ENCODE data around the gene SNAPIN.

Gene SNAPIN

GRCh38 chr1:153658400-153659174, at the start of gene SNAPIN:
TSS of gene SNAPIN (plus strand) at chr1:153658703. CDS start at chr1:153658744, 41 bp downstream.
- ATAC-seq: peak; percentile 97 to 99

DNA sequence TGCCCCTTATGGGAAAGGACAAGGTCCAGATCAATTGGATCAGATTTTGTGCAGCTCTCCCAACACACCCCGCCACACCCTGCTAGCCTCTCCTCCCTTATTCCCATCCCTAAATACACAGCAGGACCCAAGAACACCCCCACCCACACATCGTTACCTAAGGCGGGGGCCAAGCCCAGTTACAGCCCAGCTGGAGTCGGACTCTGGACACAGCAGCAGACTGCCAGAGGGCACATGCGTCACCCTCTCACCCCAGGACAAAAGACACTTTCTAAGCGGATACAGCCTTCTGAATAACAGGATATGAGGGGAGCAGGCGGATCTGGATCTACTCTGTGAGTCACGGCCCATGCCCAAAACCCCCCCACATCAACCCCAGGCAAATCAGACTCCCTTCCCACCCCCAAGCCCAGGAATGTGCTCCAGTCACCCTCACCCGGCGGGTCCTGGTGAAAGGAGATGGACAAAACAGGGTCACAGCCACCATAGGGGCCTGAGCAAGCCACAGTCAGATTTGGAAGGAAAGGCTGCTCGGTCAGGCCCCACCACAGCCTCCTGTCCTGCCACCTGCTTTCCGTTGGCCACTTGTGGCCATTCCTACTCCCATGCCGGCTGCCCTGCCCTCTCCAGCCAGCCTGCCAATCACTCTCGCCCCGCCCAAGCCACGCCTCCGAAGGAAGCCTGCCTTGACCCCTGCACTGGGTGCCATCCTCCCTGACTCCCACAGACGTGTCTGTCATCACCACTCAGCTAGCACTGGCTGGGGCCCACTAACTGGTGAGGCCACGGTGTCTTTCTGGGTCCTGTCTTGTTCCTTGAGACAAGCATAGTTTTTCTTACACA, 49.5 kb upstream of the SNAPIN start:
- ATAC-seq: no peak

DNA sequence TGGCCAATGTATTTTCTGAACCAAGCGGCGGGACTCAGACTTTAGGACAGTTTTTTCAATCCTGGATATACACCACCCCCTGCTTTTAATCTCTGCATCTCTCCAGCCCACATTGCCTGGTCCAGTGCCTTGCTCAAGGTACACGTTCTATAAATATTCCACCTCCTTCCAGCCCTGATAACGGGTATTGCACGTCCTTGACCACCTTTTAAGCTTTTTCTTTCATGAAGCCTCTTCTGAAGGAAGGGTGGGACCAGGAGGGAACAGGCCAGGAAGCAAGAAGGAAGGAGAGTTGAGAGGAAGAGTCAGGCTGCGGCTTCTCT, 49.0 kb upstream of the SNAPIN start:
- no peak for ATAC-seq

GRCh38 chr1:153610334-153610733, 48.2 kb upstream of the SNAPIN start:
- no peak for ATAC-seq

DNA sequence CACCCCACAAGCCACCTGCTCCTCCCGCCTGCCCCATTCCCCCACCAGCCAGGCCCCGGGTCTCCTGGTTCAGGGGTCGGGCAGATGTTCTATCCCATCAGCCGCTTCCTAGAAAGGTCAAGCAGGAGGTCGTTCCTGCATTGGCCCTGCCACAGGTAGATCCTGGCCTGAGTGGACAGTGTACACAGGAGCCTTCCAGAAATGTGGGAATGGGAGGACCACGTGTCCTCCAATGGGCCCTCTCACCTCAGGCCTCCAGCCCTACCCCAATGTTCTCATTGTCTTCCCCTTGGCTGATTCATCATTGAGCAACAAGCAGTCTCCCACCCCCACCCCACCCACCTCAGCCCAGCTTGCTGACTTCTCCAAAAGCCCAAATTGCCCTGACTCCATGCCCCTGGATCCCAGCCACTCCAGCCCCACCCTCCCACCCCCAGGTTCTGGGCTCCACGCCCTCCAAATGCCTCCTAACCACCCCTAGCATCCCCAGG, 47.6 kb upstream of the SNAPIN start:
- ATAC-seq: no peak

DNA sequence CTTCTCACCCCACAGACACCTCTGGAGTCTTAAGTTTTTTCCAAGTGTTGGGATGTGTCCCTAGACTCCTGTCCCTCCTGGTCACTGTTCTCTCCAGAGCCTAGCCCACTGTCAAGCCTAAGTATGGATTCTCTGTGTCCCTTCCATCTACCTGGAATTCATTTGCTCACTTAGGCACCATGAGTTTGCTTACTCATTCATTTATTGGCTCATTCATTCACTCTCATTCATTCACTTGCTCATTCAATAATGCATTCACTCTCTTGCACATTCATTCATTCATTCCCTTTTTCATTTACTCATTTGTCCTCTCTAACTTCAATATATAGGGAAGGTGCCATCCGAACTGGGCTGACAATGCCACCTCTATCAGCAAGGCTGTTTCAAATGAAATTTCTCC, 47.1 kb upstream of the SNAPIN start:
- no peak for ATAC-seq

DNA sequence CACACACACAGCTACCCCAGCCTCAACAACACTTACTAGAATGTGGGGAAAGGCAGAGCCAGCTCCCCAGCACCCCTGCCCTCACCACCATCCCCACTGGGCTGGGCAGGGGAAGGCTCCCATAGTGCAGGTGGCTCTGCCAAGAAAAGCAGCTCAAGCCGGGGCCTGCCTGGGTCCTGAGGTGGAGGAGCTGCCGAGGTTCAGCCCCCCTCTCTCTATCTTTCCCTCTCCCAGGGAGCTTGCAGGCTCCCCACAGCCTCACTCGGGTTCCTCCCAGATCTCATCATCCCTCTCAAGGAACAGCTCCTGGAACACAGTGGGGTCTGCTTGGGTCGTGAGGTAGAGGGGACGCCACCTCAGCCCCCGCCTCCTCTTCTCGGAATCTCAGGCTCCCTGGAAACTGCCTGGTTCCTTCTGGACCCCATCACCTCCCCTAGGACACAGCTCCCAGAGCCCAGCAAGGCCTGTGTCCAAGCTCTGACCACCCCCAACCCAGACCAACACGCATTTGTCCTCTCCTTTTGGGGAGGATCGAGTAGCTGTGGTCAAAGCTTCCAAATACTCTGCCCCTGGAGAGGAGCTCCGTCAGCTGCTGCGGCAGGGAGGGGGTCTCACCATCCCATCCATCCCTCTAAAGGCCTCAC, 46.3 kb upstream of the SNAPIN start:
- no peak for ATAC-seq

- ATAC-seq: no peak
These were observed 45.7 kb upstream of the SNAPIN start, which contains the start of gene S100A16 for GRCh38 chr1:153612755-153613331. TSS of gene S100A16 (minus strand) at chr1:153613137. CDS start at chr1:153608151, 4,986 bp downstream.

- ATAC-seq: no peak
These were observed 45.1 kb upstream of the SNAPIN start for GRCh38 chr1:153613406-153613805.

DNA sequence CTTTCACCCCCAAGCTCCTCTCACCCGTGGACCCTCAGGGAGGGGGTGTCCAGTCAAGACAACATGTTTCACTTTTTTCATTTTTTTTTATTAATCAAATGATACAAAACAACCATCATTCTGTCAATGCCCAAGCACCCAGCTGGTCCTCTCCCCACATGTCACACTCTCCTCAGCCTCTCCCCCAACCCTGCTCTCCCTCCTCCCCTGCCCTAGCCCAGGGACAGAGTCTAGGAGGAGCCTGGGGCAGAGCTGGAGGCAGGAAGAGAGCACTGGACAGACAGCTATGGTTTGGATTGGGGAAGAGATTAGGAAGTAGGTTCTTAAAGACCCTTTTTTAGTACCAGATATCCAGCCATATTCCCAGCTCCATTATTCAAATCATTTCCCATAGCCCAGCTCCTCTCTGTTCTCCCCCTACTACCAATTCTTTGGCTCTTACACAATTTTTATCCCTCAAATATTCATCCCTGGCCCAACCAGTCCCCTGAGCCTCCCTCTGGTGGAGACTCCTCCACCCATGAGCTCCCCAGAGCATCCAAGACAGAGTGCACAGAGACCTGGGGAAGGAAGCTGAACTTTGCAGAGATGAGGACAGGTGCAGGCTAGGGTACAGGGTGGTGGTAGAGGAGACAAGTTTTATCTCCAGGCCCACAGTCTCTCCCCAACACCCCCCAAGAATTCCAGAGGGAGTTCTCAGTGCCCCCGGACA, 44.2 kb upstream of the SNAPIN start:
- no peak for ATAC-seq

DNA sequence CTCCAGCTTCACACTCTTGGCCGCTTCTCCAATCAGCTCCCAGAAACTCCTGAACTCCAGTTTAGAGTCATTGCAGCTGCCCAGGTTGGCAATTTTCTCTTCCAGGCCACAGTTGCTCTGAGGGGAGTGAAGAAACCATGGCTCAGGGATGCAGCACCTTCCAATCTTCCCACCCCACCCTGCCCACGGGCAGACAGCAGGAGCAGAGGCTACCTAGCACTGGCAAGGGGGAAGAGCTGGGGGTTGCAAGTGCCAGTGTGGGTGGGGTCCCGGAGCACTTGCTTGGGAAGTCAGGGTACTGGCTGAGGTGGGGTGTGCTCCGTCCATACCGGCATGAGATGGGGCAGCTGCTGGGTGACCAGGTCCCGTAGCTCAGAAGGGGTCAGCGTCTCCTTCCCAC, 43.6 kb upstream of the SNAPIN start:
- no peak for ATAC-seq

DNA sequence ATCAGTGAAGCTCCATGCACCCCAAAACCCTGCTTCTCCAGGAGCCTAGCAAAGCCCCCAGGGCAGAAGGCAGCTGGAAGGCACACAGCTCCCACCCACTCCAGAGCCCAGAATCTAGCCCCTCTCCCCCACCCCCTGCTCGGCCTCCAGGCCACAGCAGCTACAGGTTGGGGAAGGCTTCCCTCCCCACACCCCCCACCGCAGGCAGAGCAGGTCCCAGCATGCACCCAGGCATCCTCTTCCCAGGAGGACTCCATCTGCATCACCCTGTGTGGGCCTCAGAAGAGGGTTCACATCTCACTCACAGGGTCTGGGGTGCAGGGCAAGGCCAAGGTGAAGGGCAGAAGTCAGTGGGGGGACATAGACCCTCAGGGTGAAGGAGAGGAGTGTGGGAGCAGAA, 43.1 kb upstream of the SNAPIN start:
- ATAC-seq: no peak

DNA sequence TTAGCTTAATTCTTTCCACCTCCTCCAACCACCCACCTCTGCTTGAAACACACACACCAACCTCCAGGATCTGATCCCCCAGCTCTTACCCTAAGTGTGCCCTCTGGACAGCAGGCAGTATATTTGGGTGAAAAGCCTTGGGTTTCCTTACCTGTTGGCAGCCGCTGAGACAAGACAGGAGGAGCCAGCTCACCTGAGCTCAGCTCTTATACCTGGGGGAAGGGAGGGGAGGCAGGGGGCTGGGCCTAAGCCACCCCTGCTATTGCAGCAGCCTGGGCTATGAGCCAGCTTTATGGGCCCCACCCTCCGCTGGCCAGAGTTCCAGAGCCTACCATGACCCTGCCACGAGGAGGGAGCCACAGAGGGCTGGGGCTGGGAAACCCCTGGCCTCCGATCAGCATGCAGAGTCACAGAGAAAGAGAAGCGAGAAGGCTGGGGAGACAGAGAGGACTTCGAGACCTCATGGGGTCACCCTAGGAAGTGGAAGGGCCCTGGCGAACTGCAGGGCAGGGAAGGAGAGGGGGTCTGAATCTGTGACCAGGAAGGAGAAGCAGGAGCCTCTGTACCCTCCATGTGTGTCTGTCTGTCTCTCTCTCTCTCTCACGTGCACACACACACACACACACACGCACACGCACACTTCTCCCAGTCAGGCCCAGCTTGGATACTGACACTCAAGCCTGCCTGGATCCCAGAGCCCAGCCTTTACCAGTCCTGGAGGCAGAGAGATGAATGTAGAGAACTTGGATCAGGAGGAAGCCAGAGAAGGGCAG, 42.2 kb upstream of the SNAPIN start, which contains the start of gene S100A14:
TSS of gene S100A14 (minus strand) at position 182 of the 773 bp plus-strand sequence. CDS start 467 bp downstream, outside the sequence.
- ATAC-seq: no peak

DNA sequence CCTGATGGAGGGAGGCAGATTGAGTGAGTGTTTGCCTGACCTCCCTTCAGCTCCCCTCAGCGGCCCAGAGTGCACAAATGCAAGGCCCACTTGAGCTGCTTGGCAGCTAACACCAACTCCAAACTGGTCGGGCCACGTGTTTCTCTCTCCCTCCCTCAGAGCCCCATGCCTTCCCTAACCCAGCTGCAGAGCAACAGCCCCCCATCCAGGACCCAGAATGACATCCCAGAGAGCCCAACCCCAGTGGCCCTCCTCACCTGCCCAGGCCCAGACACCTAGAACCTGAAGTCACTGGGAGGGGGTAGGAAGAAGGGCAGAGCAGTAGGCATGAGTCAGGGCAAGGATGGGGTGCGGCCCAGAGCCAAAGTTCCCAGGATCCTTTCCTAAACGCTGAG, 41.6 kb upstream of the SNAPIN start:
- ATAC-seq: no peak

GRCh38 chr1:153617663-153618062, 40.8 kb upstream of the SNAPIN start:
- peak in 1 of 2 donors; percentile 91 for ATAC-seq

GRCh38 chr1:153619171-153619570, 39.3 kb upstream of the SNAPIN start:
- no peak for ATAC-seq

DNA sequence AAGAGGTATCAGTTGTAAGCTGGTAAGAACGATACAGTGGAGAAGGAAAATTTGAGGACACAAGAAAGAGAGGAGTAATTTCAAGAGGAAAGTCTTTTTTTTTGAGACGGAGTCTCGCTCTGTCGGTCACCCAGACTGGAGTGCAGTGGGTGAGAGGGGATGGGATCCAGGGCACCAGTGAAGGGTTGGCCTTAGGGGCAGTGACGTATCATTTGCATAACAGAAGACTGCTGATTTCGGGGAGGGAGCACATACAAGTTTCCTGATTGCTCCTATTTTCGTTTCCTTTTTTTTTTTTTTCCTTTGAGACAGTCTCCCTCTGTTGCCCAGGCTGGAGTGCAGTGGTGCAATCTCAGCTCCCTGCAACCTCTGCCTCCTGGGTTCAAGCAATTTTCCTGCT, 35.4 kb upstream of the SNAPIN start:
- ATAC-seq: no peak

DNA sequence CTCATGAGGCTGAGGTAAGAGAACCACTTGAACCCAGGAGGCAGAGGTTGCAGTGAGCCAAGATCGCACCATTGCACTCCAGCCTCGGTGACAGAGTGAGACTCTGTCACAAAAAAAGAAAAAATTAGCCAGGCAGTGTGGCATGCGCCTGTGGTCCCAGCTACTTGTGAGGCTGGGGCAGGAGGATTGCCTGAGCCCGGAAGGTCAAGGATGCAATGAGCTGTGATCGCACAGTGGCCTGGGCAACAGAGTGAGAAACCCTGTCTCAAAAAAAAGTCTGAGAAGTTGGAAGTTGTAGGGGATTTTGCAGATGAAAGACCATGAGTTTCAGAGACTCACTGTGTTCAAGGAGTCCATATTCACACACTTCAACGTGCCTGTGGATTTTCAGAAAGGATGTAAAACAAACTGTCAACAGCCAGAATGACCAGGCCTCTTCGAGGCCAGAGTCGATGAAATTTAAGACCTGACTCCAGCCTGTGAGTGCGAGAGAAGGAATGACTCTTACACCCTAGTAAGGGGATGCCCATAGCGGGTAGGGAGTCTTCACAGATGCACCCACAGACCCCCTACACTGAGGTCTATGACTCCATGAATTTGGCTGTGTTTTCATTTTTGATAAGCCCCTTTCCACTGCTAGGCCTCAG, 33.4 kb upstream of the SNAPIN start:
- no peak for ATAC-seq

GRCh38 chr1:153626477-153626903, 32.0 kb upstream of the SNAPIN start:
- ATAC-seq: no peak

DNA sequence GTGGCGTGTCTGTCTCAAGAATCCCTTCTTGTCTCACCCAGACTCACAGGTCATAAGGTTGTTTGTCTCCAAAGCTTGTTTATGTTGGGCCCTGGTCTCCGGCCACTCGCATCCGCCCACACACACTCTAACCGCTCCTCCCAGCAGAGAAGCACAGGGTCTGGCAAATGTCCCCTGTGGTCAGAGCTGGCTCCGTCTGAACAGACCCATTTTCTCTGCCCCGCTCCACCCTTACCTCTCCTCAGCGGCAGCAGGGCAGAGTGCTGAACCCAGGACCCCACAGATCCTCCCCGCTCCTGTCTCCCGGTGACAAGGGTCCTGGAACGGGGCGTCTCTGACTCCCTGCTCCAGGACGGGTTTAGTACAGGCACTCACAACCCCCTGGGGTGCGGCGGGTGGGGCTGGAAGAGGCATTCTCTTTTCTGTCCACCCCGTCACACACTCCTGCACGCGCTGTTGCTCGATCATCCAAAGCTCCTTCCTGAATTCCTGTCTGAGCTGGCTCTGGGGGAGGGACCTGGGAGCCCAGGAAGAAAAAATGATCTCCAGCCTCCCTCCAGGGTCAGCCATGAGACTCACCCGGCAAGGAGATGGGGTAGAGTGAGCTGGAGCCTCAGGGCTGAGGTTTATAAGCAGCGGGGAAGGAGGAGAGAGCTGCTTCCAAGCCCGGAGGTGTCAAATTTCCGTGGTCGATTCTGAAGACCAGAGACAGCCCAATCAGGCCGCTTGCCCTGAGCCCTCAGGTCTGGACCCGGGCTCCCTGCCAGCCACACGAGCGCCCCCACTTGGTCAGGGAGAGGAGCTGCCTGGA, 31.4 kb upstream of the SNAPIN start, which contains the start of gene S100A13:
TSS of gene S100A13 (minus strand) at position 602 of the 811 bp plus-strand sequence. CDS start 1,033 bp downstream, outside the sequence.
- ATAC-seq: no peak
